ENCODE results near the gene SLC35E3. TPM values are rescaled to one million over a fixed set of nuclear protein-coding genes. Genes with fewer than 3 reads are reported as not detected.
"Not testable (repeated sequence)": the region's sequence is repeated elsewhere in the genome, so short reads cannot be mapped to it uniquely, and the experiment has no call there.

SLC35E3 gene
- total and polyA plus RNA-seq, 7 experiments from 2014 or later = 4.8 to 12.1 (median 9.2) TPM

- Mint-ChIP-seq H3K27ac (peak overlapping the region; percentile 96 to 100 (median 97)), H3K36me3 (peaks cover 0 to 25% (median 12%) of the 10 kb centered on the region in 5 donors), H3K4me1 (peaks cover under 1 to 41% (median 24%) of the 10 kb centered on the region in 7 donors), H3K4me3 (peak overlapping the region; percentile 87 to 100 (median 96))
- ChIA-PET POLR2A (interaction anchor here (0.5 to 3.2 kb wide), 21 partner anchors 9 to 1538 kb away, joined by 3 to 55 read pairs (median 5); partner anchors contain the start of genes CAND1, MDM1, NUP107 and RAP1B), CTCF (interaction anchor here (0.5 to 3.0 kb wide), 7 partner anchors 10 to 559 kb away, joined by 3 to 10 read pairs (median 4); partner anchors contain the start of genes MDM1 and SLC35E3)
- peak in 1 of 9 donors; percentile 53 for DNase-seq
- Histone ChIP-seq H3K4me3 (ENCODE audit: low read length) (peak overlapping the region; percentile 79), H3K27ac (ENCODE audit: low read depth, low read length) (peak overlapping the region; percentile 96), H3K4me1 (ENCODE audit: control insufficient read depth in 2 of 2, insufficient read depth in 2 of 2, low read length in 2 of 2) (peaks cover 3 to 13% of the 10 kb centered on the region in 2 donors)
- H3K9me3 Mint-ChIP-seq; ATAC-seq; H3K27me3 Mint-ChIP-seq; H3K9me3 ChIP-seq (ENCODE audit: control insufficient read depth in 2 of 3, low read length in 3 of 3); H3K36me3 ChIP-seq (ENCODE audit: control insufficient read depth in 2 of 3, insufficient read depth in 3 of 3, low read length in 3 of 3); H3K27me3 ChIP-seq (ENCODE audit: control insufficient read depth in 2 of 2, insufficient read depth in 2 of 2, low read length in 2 of 2): not testable (repeated sequence)
- intact Hi-C loops (cut with micrococcal nuclease) = loop anchor here (1.0 to 5.0 kb wide), 15 partner anchors 35 to 1538 kb away; partner anchors contain the start of genes CAND1 (in 1 of the 2), CCT2 (in 1 of the 2), MDM1 (in 1 of the 2) and RAP1B (in 1 of the 2)
Measured at GRCh38 chr12:68807274-68807575, 61.2 kb downstream of the SLC35E3 start.

GRCh38 chr12:68807576-68808387 lies 61.8 kb downstream of the SLC35E3 start, which contains the start of gene MDM2:
TSS of gene MDM2 (plus strand) at chr12:68808177. CDS start at chr12:68808478, 301 bp downstream.
- H3K36me3 Mint-ChIP-seq = peaks cover 0 to 28% (median 12%) of the 10 kb centered on the region in 5 donors

GRCh38 chr12:68808388-68809189 lies 62.6 kb downstream of the SLC35E3 start:
- peak; percentile 20 to 78 (median 26) for DNase-seq
- Mint-ChIP-seq H3K9me3 (no peaks in the 10 kb centered on the region), H3K27ac (peak overlapping the region; percentile 96 to 100 (median 97)), H3K4me1 (peaks cover 7 to 55% (median 37%) of the 10 kb centered on the region in 7 donors), H3K4me3 (peak overlapping the region; percentile 87 to 100 (median 96)), H3K27me3 (no peaks in the 10 kb centered on the region), H3K36me3 (peaks cover 0 to 35% (median 17%) of the 10 kb centered on the region in 5 donors)
- H3K36me3 ChIP-seq (ENCODE audit: control insufficient read depth in 2 of 3, insufficient read depth in 3 of 3, low read length in 3 of 3) = peaks cover 0 to 19% (median 0%) of the 10 kb centered on the region in 3 experiments
- peak; percentile 18 for ATAC-seq
- H3K27ac ChIP-seq (ENCODE audit: low read depth, low read length) = peak overlapping the region; percentile 96
- CTCF ChIA-PET = interaction anchor here (1.5 to 3.0 kb wide), 4 partner anchors 9 to 62 kb away, joined by 4 to 10 read pairs (median 7); partner anchors contain the start of gene SLC35E3
- peaks cover 3 to 13% of the 10 kb centered on the region in 2 donors for H3K4me1 ChIP-seq (ENCODE audit: control insufficient read depth in 2 of 2, insufficient read depth in 2 of 2, low read length in 2 of 2)
- peak overlapping the region; percentile 79 for H3K4me3 ChIP-seq (ENCODE audit: low read length)
- intact Hi-C loops (cut with micrococcal nuclease) = loop anchor here (1.0 to 5.0 kb wide), 18 partner anchors 22 to 1539 kb away; partner anchors contain the start of genes CPM (in 2 of the 2), CPSF6 (in 2 of the 2), NUP107 (in 2 of the 2) and CAND1 (in 1 of the 2)
- no peaks in the 10 kb centered on the region for H3K9me3 ChIP-seq (ENCODE audit: control insufficient read depth in 2 of 3, low read length in 3 of 3)
- POLR2A ChIA-PET = interaction anchor here (0.6 to 3.2 kb wide), 20 partner anchors 9 to 1540 kb away, joined by 3 to 55 read pairs (median 5); partner anchors contain the start of genes CAND1, MDM1, NUP107 and RAP1B
- no peaks in the 10 kb centered on the region for H3K27me3 ChIP-seq (ENCODE audit: control insufficient read depth in 2 of 2, insufficient read depth in 2 of 2, low read length in 2 of 2)

More at GRCh38 chr12:68807576-68808387, 61.8 kb downstream of the SLC35E3 start, which contains the start of gene MDM2:
- ChIA-PET POLR2A (interaction anchor here (0.5 to 3.2 kb wide), 26 partner anchors 10 to 1539 kb away, joined by 3 to 55 read pairs (median 5); partner anchors contain the start of genes CAND1, MDM1, NUP107 and RAP1B), CTCF (interaction anchor here (0.5 to 3.0 kb wide), 10 partner anchors 8 to 559 kb away, joined by 3 to 10 read pairs (median 4); partner anchors contain the start of genes MDM1 and SLC35E3)
- ATAC-seq = peak; percentile 97
- Mint-ChIP-seq H3K27me3 (no peaks in the 10 kb centered on the region), H3K27ac (peak within 1 kb of the TSS; percentile 96 to 100 (median 97)), H3K4me3 (peak within 1 kb of the TSS; percentile 87 to 100 (median 96)), H3K4me1 (peaks cover 6 to 47% (median 29%) of the 10 kb centered on the region in 7 donors), H3K9me3 (no peaks in the 10 kb centered on the region)
- DNase-seq = peak; percentile 94 to 98 (median 96)
- Histone ChIP-seq H3K27me3 (ENCODE audit: control insufficient read depth in 2 of 2, insufficient read depth in 2 of 2, low read length in 2 of 2) (no peaks in the 10 kb centered on the region), H3K27ac (ENCODE audit: low read depth, low read length) (peak within 1 kb of the TSS; percentile 96), H3K36me3 (ENCODE audit: control insufficient read depth in 2 of 3, insufficient read depth in 3 of 3, low read length in 3 of 3) (peaks cover 0 to 13% (median 0%) of the 10 kb centered on the region in 3 experiments), H3K9me3 (ENCODE audit: control insufficient read depth in 2 of 3, low read length in 3 of 3) (no peaks in the 10 kb centered on the region), H3K4me1 (ENCODE audit: control insufficient read depth in 2 of 2, insufficient read depth in 2 of 2, low read length in 2 of 2) (peaks cover 3 to 13% of the 10 kb centered on the region in 2 donors), H3K4me3 (ENCODE audit: low read length) (peak within 1 kb of the TSS; percentile 79)
- intact Hi-C loops (cut with micrococcal nuclease) = loop anchor here (1.0 to 5.0 kb wide), 23 partner anchors 23 to 1538 kb away; partner anchors contain the start of genes CAND1 (in 2 of the 2), CPM (in 2 of the 2), CPSF6 (in 2 of the 2) and MDM1 (in 2 of the 2)

- H3K4me1 ChIP-seq (ENCODE audit: control insufficient read depth in 2 of 2, insufficient read depth in 2 of 2, low read length in 2 of 2) = peaks cover 3 to 13% of the 10 kb centered on the region in 2 donors
- DNase-seq = no peak
- Mint-ChIP-seq H3K27me3 (no peaks in the 10 kb centered on the region), H3K4me3 (peak overlapping the region; percentile 87 to 100 (median 96)), H3K27ac (peak overlapping the region; percentile 96 to 100 (median 97)), H3K9me3 (no peaks in the 10 kb centered on the region), H3K4me1 (peaks cover 11 to 60% (median 42%) of the 10 kb centered on the region in 7 donors), H3K36me3 (peaks cover 0 to 38% (median 17%) of the 10 kb centered on the region in 5 donors)
- peak overlapping the region; percentile 79 for H3K4me3 ChIP-seq (ENCODE audit: low read length)
- peaks cover 0 to 21% (median under 1%) of the 10 kb centered on the region in 3 experiments for H3K36me3 ChIP-seq (ENCODE audit: control insufficient read depth in 2 of 3, insufficient read depth in 3 of 3, low read length in 3 of 3)
- ChIA-PET POLR2A (interaction anchor here (0.6 to 3.2 kb wide), 9 partner anchors 13 to 1541 kb away, joined by 3 to 55 read pairs (median 4); partner anchors contain the start of genes CAND1, MDM1, NUP107 and RAP1B), CTCF (interaction anchor here (1.5 to 3.0 kb wide), 2 partner anchors 8 to 10 kb away, joined by 4 to 10 read pairs; no protein-coding TSS in a partner anchor)
- H3K27ac ChIP-seq (ENCODE audit: low read depth, low read length) = peak overlapping the region; percentile 96
- ATAC-seq = no peak
- H3K27me3 ChIP-seq (ENCODE audit: control insufficient read depth in 2 of 2, insufficient read depth in 2 of 2, low read length in 2 of 2) = no peaks in the 10 kb centered on the region
- H3K9me3 ChIP-seq (ENCODE audit: control insufficient read depth in 2 of 3, low read length in 3 of 3) = no peaks in the 10 kb centered on the region
- intact Hi-C loops (cut with micrococcal nuclease) = loop anchor here (2.0 to 5.0 kb wide), 11 partner anchors 37 to 929 kb away; partner anchors contain the start of genes CPM (in 2 of the 2), CPSF6 (in 1 of the 2) and RAB3IP (in 1 of the 2)
Measured at GRCh38 chr12:68809190-68810026, 63.4 kb downstream of the SLC35E3 start.

- CTCF ChIA-PET; H3K27me3 ChIP-seq (ENCODE audit: control insufficient read depth in 2 of 2, insufficient read depth in 2 of 2, low read length in 2 of 2); H3K27me3 Mint-ChIP-seq; H3K9me3 Mint-ChIP-seq; intact Hi-C loops (cut with micrococcal nuclease); ATAC-seq; H3K4me3 ChIP-seq (ENCODE audit: low read length); H3K9me3 ChIP-seq (ENCODE audit: control insufficient read depth in 2 of 3, low read length in 3 of 3); DNase-seq; H3K27ac ChIP-seq (ENCODE audit: low read depth, low read length); POLR2A ChIA-PET: not testable (repeated sequence)
- peaks cover 1 to 42% (median 18%) of the 10 kb centered on the region in 5 donors for H3K36me3 Mint-ChIP-seq
- H3K4me1 ChIP-seq (ENCODE audit: control insufficient read depth in 2 of 2, insufficient read depth in 2 of 2, low read length in 2 of 2) = peaks cover 3 to 16% of the 10 kb centered on the region in 2 donors
- H3K4me1 Mint-ChIP-seq = peaks cover 17 to 66% (median 48%) of the 10 kb centered on the region in 7 donors
- H3K27ac Mint-ChIP-seq = peak overlapping the region in 7 of 9 donors; percentile 38 to 100 (median 84)
- H3K4me3 Mint-ChIP-seq = peak overlapping the region; percentile 56 to 100 (median 94)
- peaks cover 0 to 23% (median 4%) of the 10 kb centered on the region in 3 experiments for H3K36me3 ChIP-seq (ENCODE audit: control insufficient read depth in 2 of 3, insufficient read depth in 3 of 3, low read length in 3 of 3)
Measured at GRCh38 chr12:68810027-68810389, 64.0 kb downstream of the SLC35E3 start.

Measured in naive thymus-derived CD4-positive, alpha-beta T cell (primary cell).